Measurements from ENCODE around the gene MRTFA. TPM values are rescaled to one million over a fixed set of nuclear protein-coding genes. Genes with fewer than 3 reads are reported as not detected.

Gene MRTFA
- total RNA-seq, 1 donor from 2014 or later, result 19.7 TPM

Other genes with a start within 250 kb of the MRTFA start
- gene MCHR1, start 42.8 kb upstream of the MRTFA start, total RNA-seq, result not detected in 2 replicates
- 14.7 and 16.6 TPM in 2 replicates for gene SLC25A17, start 182.6 kb upstream of the MRTFA start, total RNA-seq
- gene ST13, start 219.9 kb upstream of the MRTFA start, total RNA-seq, result 221 and 287 TPM in 2 replicates
- gene XPNPEP3, start 220.4 kb upstream of the MRTFA start, total RNA-seq, result 7.3 and 9.2 TPM in 2 replicates
- gene DNAJB7, start 225.4 kb upstream of the MRTFA start, total RNA-seq, result not detected in 2 replicates